ENCODE results near the gene CCDC83.

DNA sequence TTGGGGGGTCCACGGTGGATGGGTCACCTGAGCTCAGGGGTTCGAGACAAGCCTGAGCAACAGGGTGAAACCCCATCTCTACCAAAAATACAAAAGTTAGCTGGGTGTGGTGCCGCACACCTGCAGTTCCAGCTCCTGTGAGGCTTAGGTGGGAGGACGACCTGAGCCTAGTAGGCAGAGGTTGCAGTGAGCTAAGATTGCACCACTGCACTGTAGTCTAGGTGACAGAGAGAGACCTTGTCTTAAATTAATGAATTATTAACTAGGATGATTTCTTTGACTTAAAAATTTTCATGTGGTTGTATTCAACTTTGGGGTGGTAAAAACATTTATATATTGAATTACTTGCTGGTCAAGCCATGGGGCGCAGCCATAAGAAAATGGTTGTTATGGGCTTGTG lies 33.9 kb downstream of the CCDC83 start:
- TF ChIP-seq EZH2 (IDR thresholded peaks at IDR 0.05; ENCODE audit: insufficient read depth, poor library complexity, severe bottlenecking) (no peak), EZH2phosphoT487 (IDR thresholded peaks at IDR 0.05; ENCODE audit: insufficient read depth, low read depth) (no peak)

All from GM23248 (cell line).